ENCODE measurements around the gene STK33.

STK33 gene

GRCh38 chr11:8373519-8374432, 220.3 kb downstream of the STK33 start:
- TF ChIP-seq BCL11A (tag by site-specific recombination; IDR thresholded peaks at IDR 0.05; ENCODE audit: low read depth) (no peak), ZNF585B (tag by site-specific recombination; IDR thresholded peaks at IDR 0.05) (no peak), ZBTB44 (tag by site-specific recombination; IDR thresholded peaks at IDR 0.05) (no peak), YY1 (tag by site-specific recombination; IDR thresholded peaks at IDR 0.05) (no peak)
- ChIA-PET CTCF (interaction anchor here (1.5 kb wide), 1 partner anchor 46 kb away, joined by 3 read pairs; no protein-coding TSS in a partner anchor), POLR2A (no interaction called here)
- Histone ChIP-seq H3K4me1 (ENCODE audit: control insufficient read depth, insufficient read depth, low read length) (no peaks in the 10 kb centered on the region), H3K4me3 (ENCODE audit: low read depth, low read length) (no peak overlapping the region), H3K27ac (ENCODE audit: extremely low read depth, low read depth, low read length) (no peak overlapping the region), H3K36me3 (ENCODE audit: control insufficient read depth in 2 of 2, insufficient read depth in 1 of 2, low read length in 2 of 2) (no peaks in the 10 kb centered on the region), H3K9me3 (ENCODE audit: control insufficient read depth, insufficient read depth, low read depth, low read length) (no peaks in the 10 kb centered on the region)

GRCh38 chr11:8372641-8373381, 221.2 kb downstream of the STK33 start:
- TF ChIP-seq ZNF140 (tag by site-specific recombination; IDR thresholded peaks at IDR 0.05): no peak
- Histone ChIP-seq H3K9me3 (ENCODE audit: control insufficient read depth, insufficient read depth, low read depth, low read length) (no peaks in the 10 kb centered on the region), H3K27ac (ENCODE audit: extremely low read depth, low read depth, low read length) (no peak overlapping the region), H3K4me3 (ENCODE audit: low read depth, low read length) (no peak overlapping the region), H3K4me1 (ENCODE audit: control insufficient read depth, insufficient read depth, low read length) (no peaks in the 10 kb centered on the region), H3K36me3 (ENCODE audit: control insufficient read depth in 2 of 2, insufficient read depth in 1 of 2, low read length in 2 of 2) (no peaks in the 10 kb centered on the region)
- CTCF ChIA-PET: interaction anchor here (0.5 to 1.5 kb wide), 2 partner anchors 45 to 1441 kb away, joined by 3 read pairs; no protein-coding TSS in a partner anchor
- POLR2A ChIA-PET: no interaction called here

GRCh38 chr11:8371516-8371884, 222.5 kb downstream of the STK33 start:
- Histone ChIP-seq H3K9me3 (ENCODE audit: control insufficient read depth, insufficient read depth, low read depth, low read length) (no peaks in the 10 kb centered on the region), H3K4me3 (ENCODE audit: low read depth, low read length) (no peak overlapping the region), H3K36me3 (ENCODE audit: control insufficient read depth in 2 of 2, insufficient read depth in 1 of 2, low read length in 2 of 2) (no peaks in the 10 kb centered on the region), H3K4me1 (ENCODE audit: control insufficient read depth, insufficient read depth, low read length) (no peaks in the 10 kb centered on the region), H3K27ac (ENCODE audit: extremely low read depth, low read depth, low read length) (no peak overlapping the region)
- ChIA-PET CTCF (interaction anchor here (0.8 kb wide), 2 partner anchors 108 to 195 kb away, joined by 3 read pairs; partner anchors contain the start of gene LMO1), POLR2A (no interaction called here)
- no peak for TF ChIP-seq PRDM2 (tag by site-specific recombination; IDR thresholded peaks at IDR 0.05; ENCODE audit: borderline replicate concordance)
- peak; percentile 84 for TF ChIP-seq ZNF366 (tag by site-specific recombination; conservative IDR thresholded peaks at IDR 0.05)
- TF ChIP-seq PRDM1 (tag by site-specific recombination; IDR thresholded peaks at IDR 0.05): peak; percentile 95

All from HEK293 (cell line).